PC-9 (cell line): ENCODE results near the gene NBEA.

ENCODE experiments used
- CTCF ChIP-seq: fragments of 200-600 bp; sonication (generic); conservative IDR thresholded peaks from 2 replicates; pipeline ENCODE4 v1.6.1; 2017; ENCODE audit warnings: mixed run types, antibody characterized with exemption, mild to moderate bottlenecking, moderate library complexity
- EZH2 ChIP-seq: fragments of 200-600 bp; sonication (generic); IDR thresholded peaks from 2 replicates; pipeline ENCODE4 v1.8.0; 2017; ENCODE audit warnings: antibody characterized with exemption, low read depth

- TF ChIP-seq CTCF, result no peak
- TF ChIP-seq EZH2, result no peak
Observed at GRCh38 chr13:35549481-35549880, 607.4 kb downstream of the NBEA start.
